GM21786 (cell line): ENCODE data around the gene COQ9.
A peak's percentile ranks its signal among the peaks of the same experiment; 100 is the strongest.
"Not testable (repeated sequence)": the region's sequence is repeated elsewhere in the genome, so short reads cannot be mapped to it uniquely, and the experiment has no call there.

Experiments used
- ATAC-seq: cut with Tn5 transposase; IDR thresholded peaks from one replicate; pipeline ENCODE4 v1.9.1; 2021; ENCODE audit not compliant: unreplicated experiment

COQ9 gene

DNA sequence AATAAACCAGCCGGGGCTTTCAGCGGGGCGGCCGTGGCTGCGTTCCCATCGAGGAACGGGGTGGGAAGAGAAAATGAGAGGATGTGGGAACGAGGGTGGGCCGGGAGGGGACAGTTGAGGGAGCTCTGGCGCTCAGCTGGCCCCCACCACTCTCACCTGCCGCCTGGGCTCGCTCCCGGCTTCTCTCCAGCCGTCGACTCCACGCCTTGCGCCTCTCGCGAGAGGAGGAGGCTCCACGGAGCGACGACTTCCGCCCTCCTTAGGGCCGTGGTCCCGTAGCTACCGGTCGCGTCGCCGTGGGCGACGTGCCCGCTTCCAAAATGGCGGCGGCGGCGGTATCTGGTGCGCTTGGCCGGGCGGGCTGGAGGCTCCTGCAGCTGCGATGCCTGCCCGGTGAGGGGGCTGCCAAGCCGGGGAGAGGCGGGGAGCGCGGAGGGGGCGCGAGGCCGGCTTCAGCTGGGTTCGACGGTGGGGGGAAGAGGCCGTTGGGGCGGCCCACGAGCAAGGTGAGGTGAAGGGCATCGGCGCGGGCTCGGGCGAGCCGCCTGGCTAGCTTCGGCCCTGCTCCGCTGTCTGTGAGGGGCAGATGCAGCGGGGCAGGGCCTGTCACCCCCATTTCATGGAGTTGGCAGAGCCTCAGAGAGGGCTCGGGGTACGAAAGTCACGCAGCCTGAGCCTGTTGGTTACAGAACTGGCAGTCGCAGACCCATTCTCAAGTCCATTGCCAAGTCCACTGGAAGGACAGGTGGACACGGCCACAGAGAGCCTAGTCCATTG, at the start of gene COQ9, which contains the start of gene CIAPIN1:
Gene COQ9, plus strand, starts transcription at position 294 of the 777 bp plus-strand sequence. Its CDS starts 27 bp downstream, at position 321.
Gene CIAPIN1, minus strand, starts transcription at position 200 of the 777 bp plus-strand sequence. CDS start 6,457 bp downstream, outside the sequence.
- peak; percentile 94 for ATAC-seq

DNA sequence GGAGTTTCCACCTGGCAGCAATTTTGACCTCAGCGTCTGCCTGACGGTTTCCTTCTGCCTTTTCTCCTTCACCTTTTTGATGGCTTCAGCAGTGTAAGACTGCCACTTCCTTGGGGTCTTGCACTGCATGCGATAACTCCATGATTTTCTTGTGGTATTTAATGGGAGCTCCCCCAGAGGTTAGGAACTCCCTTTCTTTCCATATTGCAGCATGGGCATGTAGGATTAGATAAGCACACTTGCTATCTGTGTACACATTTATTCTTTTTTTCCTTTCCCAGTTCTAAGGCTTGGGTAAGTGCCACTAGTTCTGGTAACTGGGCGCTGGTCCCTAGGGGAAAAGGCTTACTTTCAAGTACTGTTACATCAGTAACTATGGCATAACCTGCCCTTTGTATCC, 49.8 kb upstream of the COQ9 start:
- ATAC-seq, result not testable (repeated sequence)

- no peak for ATAC-seq
These were observed 45.2 kb upstream of the COQ9 start for GRCh38 chr16:57401943-57402640.

- no peak for ATAC-seq
These were observed 43.1 kb upstream of the COQ9 start, which contains the start of gene CCL17 for GRCh38 chr16:57403965-57404817. CCL17 (plus strand) TSS chr16:57404767; CDS start chr16:57413933, 9,166 bp downstream.

DNA sequence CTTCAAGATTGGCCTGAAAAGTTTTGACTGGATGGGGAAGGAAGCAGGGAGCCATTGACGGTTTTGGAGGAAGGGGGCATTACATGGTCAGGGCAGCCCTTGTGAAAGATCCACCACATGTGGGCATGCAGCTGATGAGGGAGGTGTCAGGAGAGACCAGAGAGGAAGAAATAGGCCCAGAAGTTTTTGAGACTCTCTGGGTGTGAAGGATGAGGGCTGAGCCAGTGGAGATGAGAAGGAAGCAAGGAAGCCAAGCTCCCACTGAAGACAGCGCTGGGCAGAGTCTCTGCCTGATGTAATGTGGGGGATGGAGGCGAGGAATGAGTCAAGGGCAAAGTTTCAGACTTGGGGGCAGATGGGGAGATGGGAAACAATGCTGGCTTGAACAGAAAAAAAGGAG, 42.2 kb upstream of the COQ9 start:
- no peak for ATAC-seq

- ATAC-seq, result no peak
These were observed 40.4 kb upstream of the COQ9 start for GRCh38 chr16:57406881-57407280.

DNA sequence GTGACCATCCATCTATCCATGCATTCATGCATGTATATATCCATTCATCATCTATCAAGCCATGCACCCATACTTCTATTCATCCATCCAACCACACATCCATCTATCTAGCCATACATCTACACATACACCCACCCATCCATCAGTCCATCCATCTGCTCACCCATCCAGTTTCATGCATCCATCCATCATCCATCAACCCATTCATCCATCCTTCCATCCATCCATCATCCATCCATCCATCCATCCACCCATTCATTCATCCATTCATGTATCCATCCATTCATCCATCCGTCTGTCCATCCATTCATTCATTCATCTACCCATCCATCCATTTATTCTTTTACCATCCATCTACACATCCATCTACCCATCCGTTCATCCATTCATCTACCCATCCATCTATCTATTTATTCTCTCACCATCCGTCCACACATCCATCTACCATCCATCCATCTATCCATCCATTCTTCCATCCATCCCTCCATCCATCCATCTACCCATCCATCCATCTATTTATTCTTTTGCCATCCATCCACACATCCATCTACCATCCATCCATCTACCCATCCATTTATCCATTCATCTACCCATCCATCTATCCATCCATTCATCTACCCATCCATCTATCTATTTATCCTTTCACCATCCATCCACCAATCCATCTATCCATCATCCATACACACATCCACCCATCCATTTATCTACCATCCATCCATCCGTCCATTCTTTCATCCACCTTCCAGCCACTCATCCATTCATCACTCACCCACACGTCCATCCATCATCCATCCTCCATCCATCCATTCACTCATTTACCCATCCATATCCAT, 39.5 kb upstream of the COQ9 start:
- no peak for ATAC-seq

DNA sequence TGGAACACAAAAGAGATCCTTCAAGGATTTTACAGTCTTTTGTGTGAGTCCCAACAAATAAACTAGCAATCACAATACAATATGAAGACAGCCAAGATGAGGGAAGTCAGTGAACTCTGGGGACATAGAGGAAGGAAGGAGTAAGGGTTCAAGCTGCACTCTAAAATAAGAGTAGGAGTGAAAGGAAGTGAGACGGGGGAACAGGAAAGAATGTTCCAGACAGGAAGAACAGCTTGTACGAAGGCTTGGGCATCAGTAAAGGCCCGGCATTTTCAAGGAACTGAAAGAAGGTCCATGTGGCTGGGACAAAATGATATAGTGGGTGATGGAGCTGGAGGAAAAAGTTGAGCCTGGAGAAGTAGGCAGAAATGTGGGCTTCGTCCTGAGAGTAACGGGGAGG, 38.2 kb upstream of the COQ9 start:
- no peak for ATAC-seq

DNA sequence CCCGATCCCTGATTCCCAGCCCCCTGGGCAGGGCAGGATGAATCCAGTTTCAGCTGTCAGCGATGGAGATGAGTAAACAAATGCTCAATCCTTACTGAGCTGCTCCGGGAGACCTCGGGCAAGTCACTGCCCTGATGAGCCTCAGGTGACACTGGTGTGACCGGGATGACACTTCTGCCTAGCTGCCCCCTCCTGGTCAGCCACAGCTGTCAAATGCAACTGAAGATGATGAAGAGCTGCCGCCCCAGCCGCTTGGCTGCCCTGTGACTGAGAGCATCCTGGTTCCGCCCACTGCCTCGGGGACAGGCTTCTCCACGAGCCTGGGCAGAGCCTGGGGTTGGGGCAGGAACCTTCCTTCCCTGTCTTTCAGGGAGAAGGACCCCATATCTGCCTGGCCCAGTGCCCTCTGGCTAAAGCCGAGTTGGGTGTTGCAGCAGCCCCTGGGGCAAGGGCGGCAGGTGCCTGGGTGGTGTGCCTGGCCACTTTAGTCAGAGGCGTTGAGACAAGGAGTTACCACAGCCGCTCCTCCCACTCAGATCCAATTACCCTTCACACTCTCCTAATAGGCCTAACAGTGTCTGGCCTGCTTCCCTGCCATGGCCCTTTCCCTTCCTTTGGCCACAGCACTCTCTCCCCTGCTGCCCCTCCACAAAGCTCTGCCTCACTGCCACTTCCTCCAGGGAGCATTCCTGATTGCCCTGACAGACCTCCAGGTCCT, 37.2 kb upstream of the COQ9 start:
- no peak for ATAC-seq

DNA sequence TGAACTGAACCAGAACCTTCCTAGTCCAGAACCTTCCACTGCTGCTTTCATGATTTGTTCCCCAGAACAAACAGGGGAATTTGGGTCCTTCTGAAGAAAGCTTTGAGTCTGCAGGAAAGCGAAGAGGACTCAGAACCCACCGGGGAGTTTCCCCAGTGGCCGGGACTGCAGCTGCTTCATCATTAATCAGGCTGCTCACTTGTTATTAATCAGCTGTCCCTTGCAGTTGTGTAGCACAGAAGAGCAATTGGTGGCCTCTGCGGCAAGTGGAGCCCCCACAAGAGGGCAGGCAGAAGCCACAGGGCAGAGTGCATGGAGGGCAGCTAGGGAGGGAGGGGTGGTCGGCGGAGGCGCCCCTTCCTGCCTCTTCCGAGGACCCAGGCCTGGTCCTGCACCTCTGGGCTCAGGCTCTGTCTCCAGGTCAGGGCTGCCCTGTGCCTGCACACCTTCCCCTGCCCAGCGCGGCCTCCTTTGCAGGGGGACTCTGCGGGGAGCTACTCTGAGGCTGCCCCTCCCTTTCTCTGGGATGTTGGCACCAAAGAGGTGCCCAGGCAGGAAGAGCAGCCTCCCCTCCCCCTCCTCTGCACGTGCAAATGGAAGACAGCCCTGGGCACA, 35.8 kb upstream of the COQ9 start:
- no peak for ATAC-seq

DNA sequence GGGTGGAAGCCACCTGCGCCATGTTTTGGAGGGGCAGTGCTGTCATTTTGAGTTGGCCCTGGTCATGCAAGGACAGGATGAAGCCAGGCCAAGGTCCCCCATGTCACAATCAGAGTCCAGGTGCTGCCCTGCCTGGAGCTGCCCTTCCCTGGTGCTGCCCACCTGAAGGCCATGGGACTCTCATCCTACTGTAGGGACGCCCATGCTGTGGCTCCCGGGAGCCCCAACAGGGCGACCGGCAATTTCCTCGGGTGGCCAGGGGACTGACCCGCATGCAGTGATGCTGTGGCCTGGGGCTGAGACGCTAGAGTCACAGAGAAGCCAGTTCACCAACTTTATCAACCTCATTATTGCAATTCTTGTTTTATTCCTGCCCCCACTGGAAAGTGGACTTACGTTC, 34.7 kb upstream of the COQ9 start:
- ATAC-seq, result no peak

GRCh38 chr16:57413301-57413730, 34.0 kb upstream of the COQ9 start:
- ATAC-seq, result peak; percentile 73

GRCh38 chr16:57413733-57414132, 33.5 kb upstream of the COQ9 start:
- no peak for ATAC-seq

GRCh38 chr16:57416084-57416483, 31.2 kb upstream of the COQ9 start:
- ATAC-seq, result no peak

- ATAC-seq, result no peak
These were observed 27.8 kb upstream of the COQ9 start for GRCh38 chr16:57419506-57419905.

GRCh38 chr16:57422026-57422944, 25.0 kb upstream of the COQ9 start:
- ATAC-seq, result no peak

- ATAC-seq, result no peak
These were observed 24.1 kb upstream of the COQ9 start for GRCh38 chr16:57423152-57423551.

DNA sequence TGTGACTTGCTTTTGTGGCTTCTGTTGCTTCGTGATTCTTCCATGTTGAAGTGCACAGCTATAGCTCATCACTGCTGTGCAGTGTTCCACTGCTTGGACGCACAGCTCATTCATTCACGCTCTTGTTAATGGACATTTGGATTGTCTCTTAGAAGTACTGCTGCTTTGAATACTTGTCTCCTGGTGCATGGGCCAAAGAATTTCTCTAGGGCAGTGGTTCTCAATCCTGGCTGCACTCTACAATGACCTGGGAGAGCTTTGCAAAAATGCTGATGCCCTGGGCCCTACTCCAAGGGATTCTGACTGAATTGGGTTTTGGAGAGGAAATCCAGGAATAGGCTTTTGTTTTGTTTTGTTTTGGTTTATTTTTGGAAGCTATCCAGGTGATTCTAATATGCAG, 22.7 kb upstream of the COQ9 start:
- ATAC-seq, result no peak
